Measurements from ENCODE around the gene COL9A3.

Gene COL9A3

DNA sequence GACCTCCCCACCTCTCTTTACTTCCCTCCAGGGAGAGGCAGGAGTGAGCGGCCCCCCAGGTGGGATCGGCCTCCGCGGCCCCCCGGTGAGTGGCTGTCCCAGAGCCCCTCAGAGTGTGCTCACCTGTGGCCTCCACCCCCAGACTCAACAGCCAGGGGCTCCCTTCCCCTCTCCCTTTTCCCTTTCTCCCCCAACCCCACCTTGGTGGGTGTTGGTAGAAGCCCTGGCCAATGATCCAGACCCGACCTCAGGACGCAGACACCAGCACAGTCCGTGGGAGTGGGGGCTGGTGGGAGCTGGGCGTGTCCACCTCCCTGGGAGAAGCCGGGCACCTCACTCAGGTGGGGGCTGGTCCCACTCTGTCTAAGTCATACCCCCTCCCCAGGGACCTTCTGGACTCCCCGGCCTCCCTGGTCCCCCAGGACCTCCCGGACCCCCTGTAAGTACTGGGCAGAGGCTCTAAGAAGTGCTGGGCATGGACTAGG, 4.9 kb downstream of the COL9A3 start:
- H3K4me1 ChIP-seq, result peaks cover 8 to 47% (median 25%) of the 10 kb centered on the region in 4 donors
- no peak overlapping the region for H3K4me3 ChIP-seq
- intact Hi-C loops (cut with DNase I; ENCODE audit: low total_unique reads), result no loop called here
- H3K27me3 ChIP-seq, result peaks cover 0 to 66% of the 10 kb centered on the region in 2 donors
- no peak for DNase-seq
- no peak overlapping the region for H3K27ac ChIP-seq
- no peaks in the 10 kb centered on the region for H3K36me3 ChIP-seq
- TF ChIP-seq, protein P1, sequence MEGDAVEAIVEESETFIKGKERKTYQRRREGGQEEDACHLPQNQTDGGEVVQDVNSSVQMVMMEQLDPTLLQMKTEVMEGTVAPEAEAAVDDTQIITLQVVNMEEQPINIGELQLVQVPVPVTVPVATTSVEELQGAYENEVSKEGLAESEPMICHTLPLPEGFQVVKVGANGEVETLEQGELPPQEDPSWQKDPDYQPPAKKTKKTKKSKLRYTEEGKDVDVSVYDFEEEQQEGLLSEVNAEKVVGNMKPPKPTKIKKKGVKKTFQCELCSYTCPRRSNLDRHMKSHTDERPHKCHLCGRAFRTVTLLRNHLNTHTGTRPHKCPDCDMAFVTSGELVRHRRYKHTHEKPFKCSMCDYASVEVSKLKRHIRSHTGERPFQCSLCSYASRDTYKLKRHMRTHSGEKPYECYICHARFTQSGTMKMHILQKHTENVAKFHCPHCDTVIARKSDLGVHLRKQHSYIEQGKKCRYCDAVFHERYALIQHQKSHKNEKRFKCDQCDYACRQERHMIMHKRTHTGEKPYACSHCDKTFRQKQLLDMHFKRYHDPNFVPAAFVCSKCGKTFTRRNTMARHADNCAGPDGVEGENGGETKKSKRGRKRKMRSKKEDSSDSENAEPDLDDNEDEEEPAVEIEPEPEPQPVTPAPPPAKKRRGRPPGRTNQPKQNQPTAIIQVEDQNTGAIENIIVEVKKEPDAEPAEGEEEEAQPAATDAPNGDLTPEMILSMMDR (IDR thresholded peaks at IDR 0.05), result no peak
- H3K9me3 ChIP-seq, result no peaks in the 10 kb centered on the region

DNA sequence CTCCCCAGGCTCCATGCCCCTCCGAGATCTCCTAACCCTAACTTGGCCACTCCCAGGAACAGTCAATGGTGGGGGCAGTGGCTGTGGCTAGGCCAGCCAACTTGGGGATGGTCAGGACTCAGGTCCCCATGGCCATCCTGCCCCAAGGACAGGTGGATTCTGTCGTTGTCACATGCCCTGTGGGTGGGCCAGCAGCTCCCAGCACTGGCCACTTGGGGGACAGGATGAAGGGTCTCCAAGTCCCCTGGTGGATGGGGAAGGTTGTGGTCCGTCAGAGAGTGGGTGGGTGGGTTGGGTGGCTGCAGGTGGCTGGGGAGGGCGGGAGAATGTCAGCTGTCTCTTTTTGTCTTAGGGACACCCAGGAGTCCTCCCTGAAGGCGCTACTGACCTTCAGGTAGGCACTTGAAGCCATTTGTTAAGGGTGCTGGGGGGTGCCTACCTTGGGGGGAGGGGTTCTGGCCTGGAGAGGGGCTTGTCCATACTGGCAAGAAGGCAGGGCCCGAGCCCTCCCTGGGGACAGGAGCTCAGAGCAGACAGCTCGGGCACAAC, 5.5 kb downstream of the COL9A3 start:
- DNase-seq, result no peak
- intact Hi-C loops (cut with DNase I; ENCODE audit: low total_unique reads), result no loop called here
- no peaks in the 10 kb centered on the region for H3K36me3 ChIP-seq
- H3K4me3 ChIP-seq, result no peak overlapping the region
- peaks cover 0 to 66% of the 10 kb centered on the region in 2 donors for H3K27me3 ChIP-seq
- no peaks in the 10 kb centered on the region for H3K9me3 ChIP-seq
- peaks cover 8 to 41% (median 22%) of the 10 kb centered on the region in 4 donors for H3K4me1 ChIP-seq
- H3K27ac ChIP-seq, result no peak overlapping the region
- TF ChIP-seq, protein P1 (IDR thresholded peaks at IDR 0.05), result no peak

DNA sequence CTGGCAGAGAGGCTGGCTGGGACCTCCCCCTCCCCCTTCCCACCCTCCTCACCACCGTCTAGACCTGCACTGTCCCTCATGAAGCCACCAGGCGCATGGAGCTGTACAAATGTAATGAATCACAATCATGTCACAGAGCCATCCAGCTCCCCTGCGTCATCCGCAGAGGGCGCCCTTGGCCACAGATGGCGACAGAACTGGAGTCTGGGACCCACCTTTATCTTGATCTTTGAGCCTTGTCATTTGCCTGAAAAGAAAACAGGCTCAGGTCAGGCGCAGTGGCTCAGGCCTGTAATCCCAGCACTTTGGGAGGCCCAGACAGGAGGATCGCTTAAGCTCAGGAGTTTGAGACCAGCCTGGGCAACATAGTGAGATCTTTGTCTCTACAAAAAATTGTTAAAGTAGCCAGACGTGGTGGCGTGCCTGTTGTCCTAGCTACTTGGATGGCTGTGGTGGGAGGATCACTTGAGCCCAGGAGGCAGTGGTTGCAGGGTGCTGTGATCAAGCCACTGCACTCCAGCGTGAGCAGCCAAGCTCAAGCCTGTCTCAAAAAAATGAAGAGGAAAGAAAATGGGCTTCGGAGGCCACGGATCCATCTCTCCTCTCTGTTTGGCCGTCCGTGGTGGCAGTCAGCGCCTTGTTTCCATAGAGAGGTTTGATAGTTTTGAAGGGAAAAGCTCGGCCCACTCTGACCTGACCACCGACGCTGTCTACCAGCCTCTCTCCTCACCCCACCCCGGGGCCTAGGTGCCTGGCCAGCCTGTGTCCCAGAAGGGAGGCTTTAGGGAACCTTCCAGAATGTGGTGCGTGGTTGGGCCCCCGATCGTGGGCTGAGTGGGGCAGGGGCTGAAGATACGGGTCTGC, 6.2 kb downstream of the COL9A3 start:
- no peak for DNase-seq

DNA sequence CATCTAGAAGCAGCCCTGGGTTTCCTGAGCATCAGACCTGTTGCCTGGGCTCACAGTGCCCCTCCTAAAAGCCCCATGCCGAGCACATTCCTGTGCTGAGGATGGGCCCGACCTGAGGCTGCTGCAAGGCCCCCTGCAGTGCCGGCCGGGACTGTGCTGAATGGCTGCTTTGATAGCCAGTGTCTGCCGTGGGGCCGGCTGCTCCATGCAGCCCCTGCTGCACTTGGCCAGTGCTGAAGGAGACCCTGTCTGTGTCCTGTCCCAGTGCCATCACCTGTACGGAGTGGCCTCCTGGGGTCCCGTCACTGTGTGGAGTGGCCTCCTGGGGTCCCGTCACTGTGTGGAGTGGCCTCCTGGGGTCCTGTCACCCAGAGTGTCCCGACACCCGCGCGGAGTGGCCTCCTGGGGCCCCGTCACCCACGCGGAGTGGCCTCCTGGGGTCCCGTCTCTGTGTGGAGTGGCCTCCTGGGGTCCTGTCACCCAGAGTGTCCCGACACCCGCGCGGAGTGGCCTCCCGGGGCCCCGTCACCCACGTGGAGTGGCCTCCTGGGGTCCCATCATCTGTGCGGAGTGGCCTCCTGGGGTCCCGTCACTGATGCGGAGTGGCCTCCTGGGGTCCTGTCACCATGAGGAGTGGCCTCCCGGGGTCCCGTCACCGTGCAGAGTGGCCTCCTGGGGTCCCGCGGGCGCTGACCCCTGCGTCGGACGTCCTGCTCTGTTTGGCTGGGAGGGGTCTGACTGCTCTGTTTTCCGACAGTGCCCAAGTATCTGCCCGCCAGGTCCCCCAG, 7.0 kb downstream of the COL9A3 start:
- no peak for DNase-seq
- no peak overlapping the region for H3K4me3 ChIP-seq
- no peaks in the 10 kb centered on the region for H3K9me3 ChIP-seq

More for the DNA sequence above, 6.2 kb downstream of the COL9A3 start:
- Histone ChIP-seq H3K27me3 (peaks cover 0 to 66% of the 10 kb centered on the region in 2 donors), H3K4me3 (no peak overlapping the region), H3K4me1 (peaks cover 8 to 34% (median 18%) of the 10 kb centered on the region in 4 donors), H3K9me3 (no peaks in the 10 kb centered on the region), H3K36me3 (no peaks in the 10 kb centered on the region), H3K27ac (no peak overlapping the region)
- intact Hi-C loops (cut with DNase I; ENCODE audit: low total_unique reads), result no loop called here
- TF ChIP-seq, protein P1 (IDR thresholded peaks at IDR 0.05), result no peak

More for the DNA sequence above, 7.0 kb downstream of the COL9A3 start:
- intact Hi-C loops (cut with DNase I; ENCODE audit: low total_unique reads), result no loop called here
- Histone ChIP-seq H3K4me1 (peaks cover 1 to 26% (median 13%) of the 10 kb centered on the region in 4 donors), H3K27me3 (peaks cover 0 to 62% of the 10 kb centered on the region in 2 donors), H3K27ac (no peak overlapping the region), H3K36me3 (no peaks in the 10 kb centered on the region)
- TF ChIP-seq, protein P1 (IDR thresholded peaks at IDR 0.05), result no peak
